ENCODE measurements around the gene RNF17.

Gene RNF17

DNA sequence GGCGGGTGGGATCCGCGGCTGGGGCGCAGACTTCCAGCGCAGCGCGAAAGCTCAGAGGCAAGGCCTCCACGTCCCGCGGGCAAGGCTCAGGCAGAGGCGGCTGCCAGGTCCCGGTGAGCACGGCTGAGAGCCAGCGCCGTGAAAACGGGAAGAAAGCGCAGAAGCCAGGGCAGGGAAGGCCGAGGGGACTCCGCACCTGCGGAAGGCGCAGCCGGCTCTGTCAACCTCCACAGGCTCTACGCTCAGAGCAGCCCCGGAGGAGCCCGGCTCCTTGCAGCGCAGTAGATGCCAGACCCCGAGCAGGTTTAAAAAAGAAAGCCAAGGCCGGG, 131.0 kb downstream of the RNF17 start:
- Histone ChIP-seq H3K27me3 (ENCODE audit: control insufficient read depth in 2 of 2, insufficient read depth in 2 of 2, low read length in 2 of 2) (no peaks in the 10 kb centered on the region), H3K4me1 (ENCODE audit: control insufficient read depth in 2 of 2, insufficient read depth in 2 of 2, low read length in 2 of 2) (no peaks in the 10 kb centered on the region), H3K9me3 (ENCODE audit: control insufficient read depth in 2 of 2, low read length in 2 of 2) (no peaks in the 10 kb centered on the region), H3K9ac (ENCODE audit: low read depth in 1 of 2, low read length in 2 of 2) (no peak overlapping the region), H3K36me3 (ENCODE audit: control insufficient read depth in 2 of 2, insufficient read depth in 2 of 2, low read length in 2 of 2) (peaks cover 2 to 3% of the 10 kb centered on the region in 2 donors), H3K27ac (ENCODE audit: low read depth in 2 of 2, low read length in 2 of 2) (no peak overlapping the region), H3K4me3 (ENCODE audit: low read length in 2 of 2) (no peak overlapping the region)

GRCh38 chr13:24896061-24896460, 132.1 kb downstream of the RNF17 start:
- H3K36me3 ChIP-seq (ENCODE audit: control insufficient read depth in 2 of 2, insufficient read depth in 2 of 2, low read length in 2 of 2): peaks cover 2% of the 10 kb centered on the region in 2 donors
- no peak overlapping the region for H3K27ac ChIP-seq (ENCODE audit: low read depth in 2 of 2, low read length in 2 of 2)
- no peaks in the 10 kb centered on the region for H3K9me3 ChIP-seq (ENCODE audit: control insufficient read depth in 2 of 2, low read length in 2 of 2)
- no peaks in the 10 kb centered on the region for H3K4me1 ChIP-seq (ENCODE audit: control insufficient read depth in 2 of 2, insufficient read depth in 2 of 2, low read length in 2 of 2)
- no peak overlapping the region for H3K4me3 ChIP-seq (ENCODE audit: low read length in 2 of 2)
- H3K27me3 ChIP-seq (ENCODE audit: control insufficient read depth in 2 of 2, insufficient read depth in 2 of 2, low read length in 2 of 2): no peaks in the 10 kb centered on the region
- H3K9ac ChIP-seq (ENCODE audit: low read depth in 1 of 2, low read length in 2 of 2): no peak overlapping the region

- Histone ChIP-seq H3K27me3 (ENCODE audit: control insufficient read depth in 2 of 2, insufficient read depth in 2 of 2, low read length in 2 of 2) (no peaks in the 10 kb centered on the region), H3K4me3 (ENCODE audit: low read length in 2 of 2) (no peak overlapping the region), H3K4me1 (ENCODE audit: control insufficient read depth in 2 of 2, insufficient read depth in 2 of 2, low read length in 2 of 2) (no peaks in the 10 kb centered on the region), H3K9ac (ENCODE audit: low read depth in 1 of 2, low read length in 2 of 2) (no peak overlapping the region), H3K9me3 (ENCODE audit: control insufficient read depth in 2 of 2, low read length in 2 of 2) (no peaks in the 10 kb centered on the region), H3K27ac (ENCODE audit: low read depth in 2 of 2, low read length in 2 of 2) (no peak overlapping the region), H3K36me3 (ENCODE audit: control insufficient read depth in 2 of 2, insufficient read depth in 2 of 2, low read length in 2 of 2) (peaks cover 0 to 2% of the 10 kb centered on the region in 2 donors)
Measured at GRCh38 chr13:24897293-24897692, 133.3 kb downstream of the RNF17 start.

DNA sequence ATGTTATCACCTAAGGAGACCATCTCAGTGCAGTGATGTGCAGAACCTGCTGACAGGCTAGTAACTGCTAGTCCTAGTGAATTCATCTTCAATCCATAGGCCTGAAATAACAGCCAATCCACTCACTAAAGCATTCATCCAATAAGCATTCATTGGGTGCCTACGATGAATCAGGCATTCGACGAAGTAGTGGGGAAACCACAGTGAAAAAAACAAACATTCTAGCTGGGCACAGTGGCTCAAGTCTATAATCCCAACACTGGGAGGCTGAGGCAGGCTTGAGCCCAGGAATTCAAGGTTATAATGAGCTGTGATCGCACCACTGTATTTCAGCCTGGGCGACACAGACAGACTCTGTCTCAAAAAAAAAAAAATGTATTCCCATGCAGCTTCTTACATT, 135.6 kb downstream of the RNF17 start:
- no peak overlapping the region for H3K27ac ChIP-seq (ENCODE audit: low read depth in 2 of 2, low read length in 2 of 2)
- H3K4me1 ChIP-seq (ENCODE audit: control insufficient read depth in 2 of 2, insufficient read depth in 2 of 2, low read length in 2 of 2): no peaks in the 10 kb centered on the region
- H3K9ac ChIP-seq (ENCODE audit: low read depth in 1 of 2, low read length in 2 of 2): no peak overlapping the region
- peaks cover 2 to 3% of the 10 kb centered on the region in 2 donors for H3K36me3 ChIP-seq (ENCODE audit: control insufficient read depth in 2 of 2, insufficient read depth in 2 of 2, low read length in 2 of 2)
- H3K4me3 ChIP-seq (ENCODE audit: low read length in 2 of 2): no peak overlapping the region
- H3K27me3 ChIP-seq (ENCODE audit: control insufficient read depth in 2 of 2, insufficient read depth in 2 of 2, low read length in 2 of 2): no peaks in the 10 kb centered on the region
- no peaks in the 10 kb centered on the region for H3K9me3 ChIP-seq (ENCODE audit: control insufficient read depth in 2 of 2, low read length in 2 of 2)

- H3K9ac ChIP-seq (ENCODE audit: low read depth in 1 of 2, low read length in 2 of 2): no peak overlapping the region
- no peaks in the 10 kb centered on the region for H3K27me3 ChIP-seq (ENCODE audit: control insufficient read depth in 2 of 2, insufficient read depth in 2 of 2, low read length in 2 of 2)
- H3K4me3 ChIP-seq (ENCODE audit: low read length in 2 of 2): no peak overlapping the region
- H3K27ac ChIP-seq (ENCODE audit: low read depth in 2 of 2, low read length in 2 of 2): no peak overlapping the region
- no peaks in the 10 kb centered on the region for H3K4me1 ChIP-seq (ENCODE audit: control insufficient read depth in 2 of 2, insufficient read depth in 2 of 2, low read length in 2 of 2)
- H3K9me3 ChIP-seq (ENCODE audit: control insufficient read depth in 2 of 2, low read length in 2 of 2): no peaks in the 10 kb centered on the region
- peaks cover 3 to 5% of the 10 kb centered on the region in 2 donors for H3K36me3 ChIP-seq (ENCODE audit: control insufficient read depth in 2 of 2, insufficient read depth in 2 of 2, low read length in 2 of 2)
Measured at GRCh38 chr13:24900507-24900906, 136.5 kb downstream of the RNF17 start.

DNA sequence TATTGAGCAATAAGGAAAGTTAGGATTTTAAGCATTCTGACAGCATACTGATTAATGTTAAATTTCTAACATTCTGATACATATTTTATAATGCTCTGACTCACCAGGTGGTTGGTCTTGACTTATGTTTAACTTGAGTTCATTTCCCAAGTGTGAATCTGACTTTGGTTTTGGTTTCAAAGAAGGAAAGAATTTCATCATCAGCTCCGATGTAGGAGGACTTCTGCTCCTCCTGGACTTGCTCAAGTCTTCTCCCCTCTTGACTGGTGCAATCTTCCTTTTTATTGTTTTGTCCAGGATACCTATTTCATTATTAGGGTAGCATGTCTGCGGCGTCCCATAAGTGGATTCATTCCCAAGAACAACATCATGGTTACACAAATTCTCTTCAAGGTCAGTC, 141.3 kb downstream of the RNF17 start:
- H3K36me3 ChIP-seq (ENCODE audit: control insufficient read depth in 2 of 2, insufficient read depth in 2 of 2, low read length in 2 of 2): peaks cover 6 to 10% of the 10 kb centered on the region in 2 donors
- H3K9ac ChIP-seq (ENCODE audit: low read depth in 1 of 2, low read length in 2 of 2): no peak overlapping the region
- no peak overlapping the region for H3K27ac ChIP-seq (ENCODE audit: low read depth in 2 of 2, low read length in 2 of 2)
- H3K27me3 ChIP-seq (ENCODE audit: control insufficient read depth in 2 of 2, insufficient read depth in 2 of 2, low read length in 2 of 2): no peaks in the 10 kb centered on the region
- no peaks in the 10 kb centered on the region for H3K9me3 ChIP-seq (ENCODE audit: control insufficient read depth in 2 of 2, low read length in 2 of 2)
- no peaks in the 10 kb centered on the region for H3K4me1 ChIP-seq (ENCODE audit: control insufficient read depth in 2 of 2, insufficient read depth in 2 of 2, low read length in 2 of 2)
- no peak overlapping the region for H3K4me3 ChIP-seq (ENCODE audit: low read length in 2 of 2)

DNA sequence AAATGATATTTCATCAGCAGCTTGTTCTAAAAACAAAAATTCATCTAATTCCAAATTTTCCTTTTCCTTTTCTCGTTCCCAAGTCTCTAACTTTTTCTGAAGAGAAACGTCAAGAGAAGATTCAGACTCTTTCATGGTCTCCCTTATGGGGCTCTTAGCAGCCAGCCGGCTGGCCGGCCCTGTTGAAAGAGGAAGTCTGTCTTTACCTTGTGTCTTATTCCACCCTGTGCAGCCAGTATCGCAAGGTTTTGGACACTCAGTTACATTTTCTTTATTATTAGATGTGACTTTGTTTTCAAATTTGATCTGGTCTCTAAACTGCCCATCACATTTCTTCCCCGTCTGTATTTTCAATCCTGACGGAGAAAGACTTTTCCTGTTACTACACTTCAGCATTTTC, 142.3 kb downstream of the RNF17 start:
- Histone ChIP-seq H3K4me1 (ENCODE audit: control insufficient read depth in 2 of 2, insufficient read depth in 2 of 2, low read length in 2 of 2) (peaks cover 0 to 5% of the 10 kb centered on the region in 2 donors), H3K4me3 (ENCODE audit: low read length in 2 of 2) (no peak overlapping the region), H3K27me3 (ENCODE audit: control insufficient read depth in 2 of 2, insufficient read depth in 2 of 2, low read length in 2 of 2) (no peaks in the 10 kb centered on the region), H3K9me3 (ENCODE audit: control insufficient read depth in 2 of 2, low read length in 2 of 2) (no peaks in the 10 kb centered on the region), H3K27ac (ENCODE audit: low read depth in 2 of 2, low read length in 2 of 2) (no peak overlapping the region), H3K9ac (ENCODE audit: low read depth in 1 of 2, low read length in 2 of 2) (no peak overlapping the region), H3K36me3 (ENCODE audit: control insufficient read depth in 2 of 2, insufficient read depth in 2 of 2, low read length in 2 of 2) (peaks cover 6 to 10% of the 10 kb centered on the region in 2 donors)

- Histone ChIP-seq H3K9me3 (ENCODE audit: control insufficient read depth in 2 of 2, low read length in 2 of 2) (no peaks in the 10 kb centered on the region), H3K4me1 (ENCODE audit: control insufficient read depth in 2 of 2, insufficient read depth in 2 of 2, low read length in 2 of 2) (peaks cover 0 to 5% of the 10 kb centered on the region in 2 donors), H3K27me3 (ENCODE audit: control insufficient read depth in 2 of 2, insufficient read depth in 2 of 2, low read length in 2 of 2) (no peaks in the 10 kb centered on the region), H3K36me3 (ENCODE audit: control insufficient read depth in 2 of 2, insufficient read depth in 2 of 2, low read length in 2 of 2) (peaks cover 6 to 7% of the 10 kb centered on the region in 2 donors), H3K27ac (ENCODE audit: low read depth in 2 of 2, low read length in 2 of 2) (no peak overlapping the region), H3K4me3 (ENCODE audit: low read length in 2 of 2) (no peak overlapping the region), H3K9ac (ENCODE audit: low read depth in 1 of 2, low read length in 2 of 2) (no peak overlapping the region)
Measured at GRCh38 chr13:24910502-24911132, 146.6 kb downstream of the RNF17 start.

- H3K4me1 ChIP-seq (ENCODE audit: control insufficient read depth in 2 of 2, insufficient read depth in 2 of 2, low read length in 2 of 2): peaks cover 0 to 5% of the 10 kb centered on the region in 2 donors
- H3K4me3 ChIP-seq (ENCODE audit: low read length in 2 of 2): no peak overlapping the region
- H3K27ac ChIP-seq (ENCODE audit: low read depth in 2 of 2, low read length in 2 of 2): no peak overlapping the region
- H3K27me3 ChIP-seq (ENCODE audit: control insufficient read depth in 2 of 2, insufficient read depth in 2 of 2, low read length in 2 of 2): no peaks in the 10 kb centered on the region
- H3K9me3 ChIP-seq (ENCODE audit: control insufficient read depth in 2 of 2, low read length in 2 of 2): no peaks in the 10 kb centered on the region
- H3K36me3 ChIP-seq (ENCODE audit: control insufficient read depth in 2 of 2, insufficient read depth in 2 of 2, low read length in 2 of 2): peaks cover 3 to 6% of the 10 kb centered on the region in 2 donors
- no peak overlapping the region for H3K9ac ChIP-seq (ENCODE audit: low read depth in 1 of 2, low read length in 2 of 2)
Measured at GRCh38 chr13:24911133-24911908, 147.4 kb downstream of the RNF17 start.

DNA sequence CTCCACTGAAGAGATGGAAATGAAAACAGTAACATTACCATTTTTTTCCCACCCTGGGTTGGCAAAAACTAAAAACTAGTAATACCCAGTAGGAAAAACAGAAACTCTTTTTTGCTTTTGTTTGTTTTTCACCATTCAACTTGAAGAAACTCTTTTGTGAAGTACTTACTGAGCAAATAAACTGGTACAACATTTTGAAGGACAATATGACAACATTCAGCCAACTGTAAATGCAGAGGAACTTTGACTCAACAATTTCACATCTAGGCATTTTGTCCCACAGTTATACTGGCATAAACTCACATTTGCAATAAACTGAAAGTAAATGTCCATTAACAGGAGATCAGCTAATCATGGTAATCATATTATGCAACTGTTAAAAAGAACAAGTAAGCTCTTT, 152.5 kb downstream of the RNF17 start:
- Histone ChIP-seq H3K9me3 (ENCODE audit: control insufficient read depth in 2 of 2, low read length in 2 of 2) (no peaks in the 10 kb centered on the region), H3K4me3 (ENCODE audit: low read length in 2 of 2) (no peak overlapping the region), H3K9ac (ENCODE audit: low read depth in 1 of 2, low read length in 2 of 2) (no peak overlapping the region), H3K27ac (ENCODE audit: low read depth in 2 of 2, low read length in 2 of 2) (no peak overlapping the region), H3K4me1 (ENCODE audit: control insufficient read depth in 2 of 2, insufficient read depth in 2 of 2, low read length in 2 of 2) (no peaks in the 10 kb centered on the region), H3K36me3 (ENCODE audit: control insufficient read depth in 2 of 2, insufficient read depth in 2 of 2, low read length in 2 of 2) (peaks cover 0 to 3% of the 10 kb centered on the region in 2 donors), H3K27me3 (ENCODE audit: control insufficient read depth in 2 of 2, insufficient read depth in 2 of 2, low read length in 2 of 2) (no peaks in the 10 kb centered on the region)

Measured in mucosa of rectum (tissue), 2 donors.